ENCODE measurements around the gene TNFAIP3. TPM values are rescaled to one million over a fixed set of nuclear protein-coding genes. Genes with fewer than 3 reads are reported as not detected.

TNFAIP3 gene
- total and polyA plus RNA-seq, 2 donors (not counting 3 experiments of a cell fraction or from before 2014, with no cell fraction given), result 4.0 to 8.6 TPM

DNA sequence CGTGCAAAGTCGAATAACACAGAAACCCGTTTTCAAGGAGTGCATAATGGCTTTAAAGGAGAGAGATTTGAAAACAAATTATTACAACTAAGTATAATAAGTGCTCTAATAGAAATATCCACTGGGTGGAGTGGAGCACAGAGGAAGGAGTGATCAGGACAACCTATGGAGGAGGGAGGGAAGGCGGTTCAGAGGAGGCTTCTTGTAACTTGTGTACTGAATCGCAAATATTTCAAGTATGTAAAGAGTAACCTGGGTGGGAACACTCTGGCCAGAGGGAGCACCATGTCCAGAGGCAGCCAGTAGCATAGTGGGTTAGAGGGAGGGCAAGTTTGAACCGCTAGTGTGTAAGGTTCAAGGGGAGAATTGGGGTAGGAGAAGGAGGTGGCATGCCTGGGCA is 21.6 kb upstream of the TNFAIP3 start:
- Histone ChIP-seq H3K36me3 (ENCODE audit: control insufficient read depth in 2 of 2, extremely low read depth in 1 of 2, insufficient read depth in 2 of 2, low read length in 2 of 2) (no peaks in the 10 kb centered on the region), H2AFZ (ENCODE audit: low read depth, low read length) (no peak overlapping the region), H3K4me3 (replicated peaks in 1 of 3; ENCODE audit: insufficient read depth in 1 of 3, low read depth in 1 of 3, low read length in 3 of 3) (no peak overlapping the region), H3K9ac (replicated peaks; ENCODE audit: extremely low read depth, insufficient read depth, low read length) (no peak overlapping the region), H3K27me3 (ENCODE audit: control insufficient read depth in 2 of 2, insufficient read depth in 2 of 2, low read length in 2 of 2) (no peaks in the 10 kb centered on the region), H3K9me3 (replicated peaks; ENCODE audit: control insufficient read depth, insufficient read depth, low read length) (no peaks in the 10 kb centered on the region), H3K79me2 (ENCODE audit: control insufficient read depth, insufficient read depth, low read length) (no peaks in the 10 kb centered on the region), H4K20me1 (replicated peaks; ENCODE audit: control insufficient read depth, extremely low read depth, insufficient read depth, low read length) (no peaks in the 10 kb centered on the region), H3K4me2 (ENCODE audit: insufficient read depth, low read length) (no peak overlapping the region), H3K4me1 (ENCODE audit: control insufficient read depth, extremely low read depth, insufficient read depth, low read length) (no peaks in the 10 kb centered on the region), H3K27ac (ENCODE audit: insufficient read depth, low read depth, low read length) (no peak overlapping the region), H3K9me1 (replicated peaks; ENCODE audit: control insufficient read depth, extremely low read depth, insufficient read depth, low read length) (no peaks in the 10 kb centered on the region)
- TF ChIP-seq EZH2 (IDR thresholded peaks at IDR 0.05; ENCODE audit: borderline replicate concordance, low read depth, low read length, severe bottlenecking) (no peak), FOS (IDR thresholded peaks at IDR 0.05; ENCODE audit: borderline replicate concordance, insufficient read depth, low read length) (no peak), GATA2 (IDR thresholded peaks at IDR 0.05; ENCODE audit: insufficient read depth, insufficient read length, low read depth, low read length) (no peak), JUN (IDR thresholded peaks at IDR 0.05; ENCODE audit: borderline replicate concordance, insufficient read depth, insufficient read length, low read depth) (no peak), POLR2AphosphoS5 (IDR thresholded peaks at IDR 0.05; ENCODE audit: insufficient read depth, low read depth, low read length) (no peak), MYC (IDR thresholded peaks at IDR 0.05; ENCODE audit: low read depth, low read length) (no peak), POLR2A (IDR thresholded peaks at IDR 0.05; ENCODE audit: low read depth, low read length) (no peak)
- TF ChIP-seq, protein P1, sequence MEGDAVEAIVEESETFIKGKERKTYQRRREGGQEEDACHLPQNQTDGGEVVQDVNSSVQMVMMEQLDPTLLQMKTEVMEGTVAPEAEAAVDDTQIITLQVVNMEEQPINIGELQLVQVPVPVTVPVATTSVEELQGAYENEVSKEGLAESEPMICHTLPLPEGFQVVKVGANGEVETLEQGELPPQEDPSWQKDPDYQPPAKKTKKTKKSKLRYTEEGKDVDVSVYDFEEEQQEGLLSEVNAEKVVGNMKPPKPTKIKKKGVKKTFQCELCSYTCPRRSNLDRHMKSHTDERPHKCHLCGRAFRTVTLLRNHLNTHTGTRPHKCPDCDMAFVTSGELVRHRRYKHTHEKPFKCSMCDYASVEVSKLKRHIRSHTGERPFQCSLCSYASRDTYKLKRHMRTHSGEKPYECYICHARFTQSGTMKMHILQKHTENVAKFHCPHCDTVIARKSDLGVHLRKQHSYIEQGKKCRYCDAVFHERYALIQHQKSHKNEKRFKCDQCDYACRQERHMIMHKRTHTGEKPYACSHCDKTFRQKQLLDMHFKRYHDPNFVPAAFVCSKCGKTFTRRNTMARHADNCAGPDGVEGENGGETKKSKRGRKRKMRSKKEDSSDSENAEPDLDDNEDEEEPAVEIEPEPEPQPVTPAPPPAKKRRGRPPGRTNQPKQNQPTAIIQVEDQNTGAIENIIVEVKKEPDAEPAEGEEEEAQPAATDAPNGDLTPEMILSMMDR (IDR thresholded peaks at IDR 0.05; ENCODE audit: extremely low read depth in 1 of 2, insufficient read depth in 1 of 2, low read depth in 1 of 2, low read length in 2 of 2), result no peak
- TF ChIP-seq, protein P2, sequence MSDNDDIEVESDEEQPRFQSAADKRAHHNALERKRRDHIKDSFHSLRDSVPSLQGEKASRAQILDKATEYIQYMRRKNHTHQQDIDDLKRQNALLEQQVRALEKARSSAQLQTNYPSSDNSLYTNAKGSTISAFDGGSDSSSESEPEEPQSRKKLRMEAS (IDR thresholded peaks at IDR 0.05; ENCODE audit: insufficient read depth, insufficient read length), result no peak
- POLR2A ChIA-PET, result no interaction called here
- intact Hi-C loops (cut with micrococcal nuclease), result loop anchor here (1.0 kb wide), 1 partner anchor 100 kb away; no protein-coding TSS in a partner anchor
- CTCF ChIA-PET, result no interaction called here
- DNase-seq (ENCODE audit: low read depth, low spot score), result no peak
- dilution Hi-C loops (cut with MboI; ENCODE audit: extremely low pct_ligation_motif_present, low sequenced_read_pairs), result no loop called here
- BruUV-seq (replicated peaks), result no TSS peak
- no peak for FAIRE-seq
